Astrocyte (in vitro differentiated cells and primary cell): ENCODE results near the gene GPR162.

ENCODE experiments used
- CTCF ChIP-seq: IDR thresholded peaks from 2 replicates; pipeline ENCODE4 v1.5.1; 2011; ENCODE audit warnings: low read depth, mild to moderate bottlenecking, inconsistent platforms, low read length, moderate library complexity; ENCODE audit not compliant: insufficient read depth
- EZH2 ChIP-seq: IDR thresholded peaks from 2 replicates; pipeline ENCODE4 v1.6.1; 2012; ENCODE audit warnings: mild to moderate bottlenecking, low read length, inconsistent platforms; ENCODE audit not compliant: insufficient read depth

DNA sequence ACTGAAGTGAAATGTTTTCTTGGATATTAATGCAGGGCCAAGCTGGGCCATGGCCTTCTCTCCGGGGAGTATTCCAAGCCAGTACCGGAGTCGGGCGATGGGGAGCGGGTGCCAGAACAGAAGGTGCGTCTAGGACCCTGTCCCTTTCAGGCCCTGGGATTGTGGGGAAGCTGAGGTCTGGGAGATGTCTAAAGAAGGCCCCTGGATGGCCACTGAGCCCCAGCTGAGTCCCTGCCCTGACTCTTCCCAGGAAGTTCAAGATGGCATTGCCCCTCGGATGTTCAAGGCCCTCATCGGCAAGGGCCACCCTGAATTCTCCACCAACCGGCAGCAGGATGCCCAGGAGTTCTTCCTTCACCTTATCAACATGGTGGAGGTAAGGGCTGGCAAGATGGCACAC is 38.5 kb downstream of the GPR162 start:
- TF ChIP-seq EZH2, result no peak
- no peak for TF ChIP-seq CTCF
